ENCODE results near the gene ATP2B2.

ATP2B2 gene

DNA sequence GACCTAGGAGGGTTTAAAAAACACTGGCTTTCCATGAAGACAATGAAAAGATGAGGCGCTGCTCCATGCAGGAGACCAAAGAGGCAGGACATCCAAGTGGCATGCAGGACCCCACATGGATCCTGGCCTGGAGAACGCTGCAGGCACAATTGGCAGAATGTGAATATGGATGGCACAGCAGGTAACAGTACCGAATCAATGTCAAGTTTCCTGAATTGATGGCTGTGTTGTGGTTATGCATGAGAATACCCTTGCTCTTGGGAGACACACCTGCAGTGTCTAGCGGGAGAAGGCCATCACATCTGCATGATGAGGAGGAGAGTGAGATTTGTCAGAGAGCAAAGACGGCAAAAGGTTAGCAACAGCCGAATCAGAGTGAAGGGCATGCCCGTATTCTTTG lies 110.2 kb downstream of the ATP2B2 start:
- no peak for FAIRE-seq
- TF ChIP-seq POLR2A (IDR thresholded peaks at IDR 0.05; ENCODE audit: low read depth, low read length) = no peak
- DNase-seq (ENCODE audit: insufficient read length, low spot score) = no peak

- TF ChIP-seq POLR2A (IDR thresholded peaks at IDR 0.05; ENCODE audit: low read depth, low read length) = no peak
Observed at GRCh38 chr3:10394491-10395025, 110.8 kb downstream of the ATP2B2 start.

DNA sequence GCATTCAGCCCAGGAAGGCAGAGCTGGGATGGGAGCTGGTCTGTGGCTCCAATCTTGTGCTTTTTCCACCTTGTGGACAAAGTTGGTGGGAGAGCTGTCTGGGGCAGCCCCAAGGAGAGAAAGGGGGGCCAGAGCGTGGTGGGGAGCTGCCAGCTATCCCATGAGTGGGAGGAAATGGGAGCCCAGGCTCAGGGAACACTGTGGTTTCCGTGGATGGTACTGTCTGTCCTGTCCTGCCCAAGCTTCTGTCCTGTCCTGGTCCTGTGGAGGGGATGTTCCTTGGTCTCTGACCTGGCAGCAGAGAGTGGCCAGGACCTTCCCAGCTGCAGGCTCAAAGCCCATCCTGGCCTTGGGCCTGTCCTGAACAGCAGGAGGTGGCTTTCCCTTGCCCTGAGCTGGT lies 111.9 kb downstream of the ATP2B2 start:
- FAIRE-seq (no peak), DNase-seq (ENCODE audit: insufficient read length, low spot score) (no peak)
- TF ChIP-seq POLR2A (IDR thresholded peaks at IDR 0.05; ENCODE audit: low read depth, low read length) = no peak

More at GRCh38 chr3:10394491-10395025, 110.8 kb downstream of the ATP2B2 start:
- FAIRE-seq (no peak), DNase-seq (ENCODE audit: insufficient read length, low spot score) (no peak)

DNA sequence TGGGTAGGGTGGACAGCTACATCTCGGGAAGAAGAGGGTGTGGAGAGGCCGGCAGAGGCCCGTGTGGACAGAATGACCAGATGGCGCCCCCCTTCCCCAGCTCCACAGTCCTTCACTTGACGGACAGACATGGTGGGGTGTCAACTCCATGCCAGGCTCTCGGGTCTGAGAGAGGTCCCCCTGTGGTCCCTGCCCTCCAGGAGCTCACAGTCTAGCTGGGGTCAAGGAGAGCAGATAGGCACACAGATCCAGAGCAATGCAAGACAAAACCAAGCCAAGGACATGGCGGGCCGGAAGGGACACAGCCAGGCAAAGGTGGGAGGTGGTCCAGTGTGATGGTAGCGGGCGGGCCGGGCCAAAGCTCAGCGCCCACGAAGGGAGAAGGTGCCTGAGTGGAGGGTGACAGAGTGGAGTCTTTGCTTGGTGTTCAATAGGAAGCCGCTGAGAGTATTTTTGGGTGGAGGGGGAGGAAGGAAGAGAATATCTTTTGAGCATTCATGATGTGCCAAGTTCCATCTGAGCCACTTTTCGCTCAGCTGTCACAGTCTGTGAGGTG lies 112.4 kb downstream of the ATP2B2 start:
- DNase-seq (ENCODE audit: insufficient read length, low spot score) (no peak), FAIRE-seq (no peak)
- TF ChIP-seq POLR2A (IDR thresholded peaks at IDR 0.05; ENCODE audit: low read depth, low read length) = no peak

GRCh38 chr3:10392244-10392643 lies 113.1 kb downstream of the ATP2B2 start:
- no peak for DNase-seq (ENCODE audit: insufficient read length, low spot score)
- TF ChIP-seq POLR2A (IDR thresholded peaks at IDR 0.05; ENCODE audit: low read depth, low read length) = no peak
- no peak for FAIRE-seq

DNA sequence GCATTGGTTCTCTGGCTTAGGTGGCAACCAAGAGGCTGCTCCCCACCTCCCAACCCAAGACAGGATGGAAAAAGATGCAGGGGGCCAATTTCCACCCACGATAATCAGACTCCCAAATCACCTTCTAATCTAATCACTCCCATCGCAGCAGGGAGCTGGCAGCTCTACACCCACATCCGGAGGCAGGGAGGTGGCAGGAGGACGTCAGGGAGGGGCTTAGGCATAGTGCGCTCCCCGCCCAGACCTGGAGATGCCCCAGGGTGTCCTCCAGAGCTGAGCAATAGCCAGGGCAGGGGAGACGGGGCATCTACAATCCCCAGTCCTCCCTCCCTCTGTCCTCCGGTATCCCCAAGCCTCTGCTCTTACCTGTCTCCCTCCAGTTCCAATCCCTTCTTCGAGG lies 114.0 kb downstream of the ATP2B2 start:
- DNase-seq (ENCODE audit: insufficient read length, low spot score) = no peak
- FAIRE-seq = no peak
- no peak for TF ChIP-seq POLR2A (IDR thresholded peaks at IDR 0.05; ENCODE audit: low read depth, low read length)

GRCh38 chr3:10390641-10391373 lies 114.6 kb downstream of the ATP2B2 start:
- no peak for TF ChIP-seq POLR2A (IDR thresholded peaks at IDR 0.05; ENCODE audit: low read depth, low read length)
- no peak for DNase-seq (ENCODE audit: insufficient read length, low spot score)
- no peak for FAIRE-seq

GRCh38 chr3:10389995-10390394 lies 115.4 kb downstream of the ATP2B2 start:
- FAIRE-seq = no peak
- TF ChIP-seq POLR2A (IDR thresholded peaks at IDR 0.05; ENCODE audit: low read depth, low read length) = no peak
- no peak for DNase-seq (ENCODE audit: insufficient read length, low spot score)

GRCh38 chr3:10389339-10389738 lies 116.0 kb downstream of the ATP2B2 start:
- FAIRE-seq (no peak), DNase-seq (ENCODE audit: insufficient read length, low spot score) (no peak)
- TF ChIP-seq POLR2A (IDR thresholded peaks at IDR 0.05; ENCODE audit: low read depth, low read length) = no peak

DNA sequence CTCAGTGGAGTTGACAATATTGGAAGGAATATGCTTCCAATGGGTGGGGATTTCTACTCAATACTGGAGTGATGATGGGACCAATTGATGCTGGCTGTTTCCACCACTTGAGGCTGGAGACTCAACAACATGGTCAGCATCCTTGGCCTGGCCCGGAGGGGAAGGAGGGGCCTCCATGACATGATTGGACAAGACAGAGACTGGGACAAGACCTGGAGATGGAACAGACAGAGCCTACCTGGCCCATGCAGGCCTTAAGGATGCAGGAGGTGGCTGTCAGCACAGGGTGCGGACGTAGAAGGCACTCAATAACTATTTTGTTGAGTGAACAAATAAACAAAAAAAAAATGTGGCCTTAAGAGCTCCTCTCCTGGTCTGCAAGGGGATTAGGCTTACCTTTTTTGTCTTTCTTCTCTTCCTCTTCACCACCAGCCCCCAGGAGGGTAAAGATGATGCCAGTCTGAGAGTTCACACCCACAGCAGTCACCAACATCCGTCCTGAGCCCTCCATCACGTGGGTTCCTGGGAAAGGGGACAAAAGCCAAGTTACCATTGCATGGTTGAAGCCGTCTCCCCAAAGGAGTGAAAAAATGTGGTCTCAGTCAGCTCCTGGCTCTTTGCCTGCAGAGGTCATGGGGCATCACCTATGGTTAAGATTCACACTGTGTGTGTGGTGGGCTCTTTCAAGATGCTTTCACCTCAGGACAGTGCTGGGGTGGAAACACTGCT lies 117.3 kb downstream of the ATP2B2 start:
- DNase-seq (ENCODE audit: insufficient read length, low spot score) (no peak), FAIRE-seq (no peak)
- no peak for TF ChIP-seq POLR2A (IDR thresholded peaks at IDR 0.05; ENCODE audit: low read depth, low read length)

DNA sequence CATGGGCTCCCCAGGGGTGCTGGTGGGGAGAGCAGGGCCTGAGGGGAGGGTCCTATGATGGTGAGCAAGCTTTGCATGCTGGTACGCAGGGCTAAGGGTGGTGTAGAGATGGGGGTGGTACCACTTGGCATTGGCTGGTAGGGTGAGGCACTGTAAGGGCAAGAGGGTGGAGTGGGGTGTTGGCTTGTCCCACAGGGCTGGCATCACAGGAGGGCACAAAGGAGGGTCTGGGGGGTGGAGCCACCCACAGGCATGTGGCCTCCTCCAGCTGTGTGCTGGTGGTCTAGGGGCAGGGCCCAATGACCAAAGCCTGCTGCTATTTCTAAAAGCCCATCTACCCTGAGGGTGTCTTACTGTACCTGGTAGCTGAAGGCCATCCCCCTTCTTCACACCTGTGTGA lies 119.3 kb downstream of the ATP2B2 start:
- DNase-seq (ENCODE audit: insufficient read length, low spot score) (no peak), FAIRE-seq (no peak)
- no peak for TF ChIP-seq POLR2A (IDR thresholded peaks at IDR 0.05; ENCODE audit: low read depth, low read length)

- FAIRE-seq (no peak), DNase-seq (ENCODE audit: insufficient read length, low spot score) (no peak)
- TF ChIP-seq POLR2A (IDR thresholded peaks at IDR 0.05; ENCODE audit: low read depth, low read length) = no peak
Observed at GRCh38 chr3:10384541-10385360, 120.6 kb downstream of the ATP2B2 start.

GRCh38 chr3:10383850-10384248 lies 121.5 kb downstream of the ATP2B2 start:
- FAIRE-seq (no peak), DNase-seq (ENCODE audit: insufficient read length, low spot score) (no peak)
- TF ChIP-seq POLR2A (IDR thresholded peaks at IDR 0.05; ENCODE audit: low read depth, low read length) = no peak
